Coronary artery (tissue), 2 donors: Measurements from ENCODE around the gene PDAP1.

Source experiments
- DNase-seq: peaks from one replicate; pipeline ENCODE4 v3.0.0-alpha.2; 2017; ENCODE audit warnings: low spot score
- H3K27ac ChIP-seq, 2 donors: fragments of 200-600 bp; sonication (generic); one replicate each; pipeline ENCODE4 v1.5.1; 2016 to 2019
- H3K4me3 ChIP-seq: fragments of 200-600 bp; sonication (generic); 2 replicates; pipeline ENCODE4 v1.5.1; 2016; ENCODE audit warnings: mild to moderate bottlenecking, moderate library complexity
- TF ChIP-seq, protein P1 (sequence below): fragments of 200-600 bp; sonication (generic); IDR thresholded peaks from one replicate; pipeline ENCODE4 v1.5.1; 2019; ENCODE audit warnings: antibody characterized with exemption

The PDAP1 gene

DNA sequence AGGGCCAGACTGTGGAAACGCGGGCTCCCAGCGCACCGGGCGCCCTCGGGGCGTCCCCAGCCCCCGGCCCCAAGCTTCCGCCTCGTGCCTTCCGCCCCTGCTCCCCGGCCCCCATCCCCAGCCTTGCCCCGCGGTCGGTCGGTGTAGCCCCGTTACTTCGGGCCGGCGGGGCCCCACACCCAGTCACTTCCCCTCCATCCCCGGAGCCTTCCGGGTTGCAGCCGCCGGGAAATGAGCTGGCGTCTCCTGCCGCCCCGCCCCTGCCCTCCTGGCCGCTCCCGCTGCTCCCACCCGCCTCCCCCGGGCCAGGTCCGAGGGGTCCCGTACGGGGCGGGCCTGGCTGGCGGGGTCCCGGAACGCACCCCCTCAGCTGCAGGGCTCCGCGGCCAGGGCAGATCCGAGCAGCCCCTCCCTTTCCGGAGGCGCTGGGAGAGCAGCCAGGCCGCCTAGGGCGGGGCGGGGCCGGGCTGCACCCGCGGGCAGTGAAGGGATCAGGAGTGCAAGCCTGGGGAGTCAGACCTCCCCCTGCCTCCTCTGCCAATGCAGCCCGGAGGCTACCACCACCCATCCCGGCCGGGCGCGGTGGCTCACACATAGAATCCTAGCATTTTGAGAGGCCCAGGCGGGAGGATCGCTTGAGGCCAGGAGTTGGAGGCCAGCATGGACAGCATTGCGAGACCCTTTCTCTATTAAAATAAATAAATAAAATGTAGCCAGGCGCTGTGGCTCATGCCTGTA, 33.2 kb downstream of the PDAP1 start:
- peak; percentile 88 for DNase-seq
- TF ChIP-seq, protein P1, sequence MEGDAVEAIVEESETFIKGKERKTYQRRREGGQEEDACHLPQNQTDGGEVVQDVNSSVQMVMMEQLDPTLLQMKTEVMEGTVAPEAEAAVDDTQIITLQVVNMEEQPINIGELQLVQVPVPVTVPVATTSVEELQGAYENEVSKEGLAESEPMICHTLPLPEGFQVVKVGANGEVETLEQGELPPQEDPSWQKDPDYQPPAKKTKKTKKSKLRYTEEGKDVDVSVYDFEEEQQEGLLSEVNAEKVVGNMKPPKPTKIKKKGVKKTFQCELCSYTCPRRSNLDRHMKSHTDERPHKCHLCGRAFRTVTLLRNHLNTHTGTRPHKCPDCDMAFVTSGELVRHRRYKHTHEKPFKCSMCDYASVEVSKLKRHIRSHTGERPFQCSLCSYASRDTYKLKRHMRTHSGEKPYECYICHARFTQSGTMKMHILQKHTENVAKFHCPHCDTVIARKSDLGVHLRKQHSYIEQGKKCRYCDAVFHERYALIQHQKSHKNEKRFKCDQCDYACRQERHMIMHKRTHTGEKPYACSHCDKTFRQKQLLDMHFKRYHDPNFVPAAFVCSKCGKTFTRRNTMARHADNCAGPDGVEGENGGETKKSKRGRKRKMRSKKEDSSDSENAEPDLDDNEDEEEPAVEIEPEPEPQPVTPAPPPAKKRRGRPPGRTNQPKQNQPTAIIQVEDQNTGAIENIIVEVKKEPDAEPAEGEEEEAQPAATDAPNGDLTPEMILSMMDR, result no peak
- H3K4me3 ChIP-seq, result peak overlapping the region; percentile 85
- peak overlapping the region; percentile 64 to 94 for H3K27ac ChIP-seq

DNA sequence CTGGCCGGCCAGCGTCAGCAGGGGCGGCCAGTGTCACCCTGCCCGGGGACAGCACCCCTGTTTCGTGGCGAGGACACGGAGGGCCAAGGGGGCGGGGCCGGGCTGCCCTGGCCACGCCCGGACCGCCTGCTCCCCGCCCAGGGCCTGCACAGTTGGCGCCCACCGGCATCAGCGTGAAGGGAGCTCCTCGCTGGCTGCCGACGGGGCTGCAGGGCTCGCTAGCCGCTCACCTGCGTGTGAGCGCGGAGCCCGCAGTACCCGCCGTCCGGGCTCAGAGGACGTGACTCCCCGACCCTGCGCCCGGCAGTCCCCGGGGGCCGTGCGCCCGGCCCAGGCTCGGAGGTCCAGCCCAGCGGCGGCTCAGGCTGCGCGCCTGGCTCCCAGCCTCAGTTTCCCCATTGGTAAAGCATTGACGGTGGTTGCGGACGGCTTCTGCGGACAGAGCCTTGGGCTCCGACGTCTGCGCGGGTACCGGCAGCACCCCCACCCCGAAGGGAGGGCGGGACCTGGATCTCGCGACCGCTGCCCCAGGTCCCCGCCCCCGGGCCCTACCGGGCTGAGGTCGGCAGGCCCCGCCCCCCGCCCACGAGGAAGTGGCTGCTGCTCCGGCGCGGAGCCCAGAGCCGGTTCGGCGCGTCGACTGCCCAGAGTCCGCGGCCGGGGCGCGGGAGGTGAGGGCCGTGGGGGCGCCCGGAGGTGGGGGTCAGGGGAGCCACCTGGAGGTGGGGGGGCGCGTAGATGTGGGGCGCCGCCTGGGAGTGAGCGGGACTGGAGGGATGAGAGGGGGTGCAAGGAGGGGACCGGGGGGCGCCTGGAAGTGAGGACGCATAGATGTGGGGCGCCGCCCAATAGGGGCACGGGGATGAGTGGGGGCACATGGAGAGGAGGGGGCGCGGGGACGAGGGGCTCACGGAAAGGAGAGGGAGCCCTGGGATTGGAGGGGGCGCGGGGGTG, 34.0 kb downstream of the PDAP1 start, which contains the start of gene ARPC1B:
TSS of gene ARPC1B (plus strand) at position 620 of the 954 bp plus-strand sequence. CDS start 10,985 bp downstream, outside the sequence.
- Histone ChIP-seq H3K27ac (peak within 1 kb of the TSS; percentile 64 to 94), H3K4me3 (peak within 1 kb of the TSS; percentile 85)
- DNase-seq, result peak; percentile 87
- TF ChIP-seq, protein P1, result no peak

DNA sequence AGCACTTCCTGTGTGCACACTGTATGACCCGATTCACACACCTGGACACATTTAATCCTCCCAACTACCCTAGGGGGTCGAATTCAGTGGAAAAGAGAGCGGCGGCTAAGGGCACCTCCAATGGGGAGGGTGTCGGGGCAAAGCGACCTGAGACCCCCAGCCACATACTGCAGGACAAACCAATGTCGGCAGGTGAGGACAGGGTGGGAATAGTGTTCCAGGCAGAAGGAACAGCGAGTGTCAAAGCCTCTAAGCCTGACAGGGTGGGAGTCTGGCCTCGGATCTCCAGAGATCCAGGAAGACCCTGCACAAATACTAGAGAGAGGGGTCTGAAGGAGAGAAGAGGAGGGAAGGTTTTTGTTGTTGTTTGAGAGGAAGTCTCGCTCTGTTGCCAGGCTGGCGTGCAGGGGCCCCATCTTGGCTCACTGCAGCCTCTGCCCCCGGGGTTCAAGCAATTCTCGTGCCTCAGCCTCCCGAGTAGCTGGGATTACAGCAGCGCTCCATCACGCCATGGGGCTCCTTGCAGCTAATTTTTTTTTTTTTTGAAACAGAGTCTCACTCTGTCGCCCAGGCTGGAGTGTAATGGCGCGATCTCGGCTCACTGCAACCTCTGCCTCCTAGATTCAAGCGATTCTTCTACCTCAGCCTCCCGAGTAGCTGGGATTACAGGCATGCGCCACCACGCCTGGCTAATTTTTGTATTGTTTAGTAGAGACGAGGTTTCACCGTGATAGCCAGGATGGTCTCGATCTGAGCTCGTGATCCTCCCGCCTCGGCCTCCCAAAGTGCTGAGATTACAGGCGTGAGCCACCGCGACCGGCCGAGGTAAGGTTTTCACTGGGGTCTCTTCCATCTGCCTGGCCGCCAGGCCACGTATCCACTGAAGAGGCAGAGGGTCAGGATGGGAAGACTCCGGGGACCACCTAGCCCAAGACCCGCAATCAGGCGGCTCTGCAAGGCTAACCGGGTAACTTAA, 35.0 kb downstream of the PDAP1 start:
- TF ChIP-seq, protein P1, result no peak
- Histone ChIP-seq H3K27ac (peak overlapping the region; percentile 64 to 94), H3K4me3 (peak overlapping the region; percentile 85)
- no peak for DNase-seq

DNA sequence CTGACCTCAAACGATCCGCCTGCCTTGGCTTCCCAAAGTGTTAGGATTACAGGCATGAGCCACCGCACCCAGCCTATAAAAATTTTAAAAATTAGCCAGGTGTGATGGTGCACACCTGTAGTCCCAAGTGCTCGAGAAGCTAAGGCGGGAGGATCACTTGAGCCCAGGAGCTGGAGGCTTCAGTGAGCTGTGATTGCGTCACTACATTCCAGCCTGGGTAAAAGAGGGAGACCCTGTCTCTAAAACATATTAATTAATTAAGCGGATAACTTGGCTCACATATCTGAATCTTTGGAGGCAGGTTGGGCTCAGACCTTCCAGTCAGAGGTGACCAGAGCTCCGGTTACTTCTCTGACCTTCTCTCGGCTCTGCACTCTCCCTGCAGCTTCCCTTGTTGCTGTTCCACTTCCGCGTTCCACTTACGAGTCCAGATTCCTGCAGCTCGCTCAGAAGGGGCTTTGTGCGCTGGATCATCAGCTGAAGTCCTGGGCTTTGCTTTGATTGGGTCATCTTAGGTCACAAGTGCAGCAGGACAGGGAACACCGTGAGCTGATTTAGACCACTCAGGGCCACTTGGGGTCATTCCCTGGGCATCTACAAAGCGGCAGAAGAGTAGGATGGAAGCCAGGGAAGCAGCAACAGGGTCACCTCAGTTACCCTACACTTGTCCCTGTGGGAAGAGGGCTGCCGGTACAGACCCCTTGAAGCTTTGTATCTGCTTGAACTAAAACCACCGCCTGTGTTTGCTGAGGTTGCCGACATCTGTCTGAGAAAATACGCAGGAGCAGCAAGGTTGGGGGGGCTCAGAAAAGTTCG, 35.9 kb downstream of the PDAP1 start:
- Histone ChIP-seq H3K27ac (peak overlapping the region in 1 of 2 donors; percentile 67), H3K4me3 (no peak overlapping the region)
- DNase-seq, result no peak
- TF ChIP-seq, protein P1, result no peak

DNA sequence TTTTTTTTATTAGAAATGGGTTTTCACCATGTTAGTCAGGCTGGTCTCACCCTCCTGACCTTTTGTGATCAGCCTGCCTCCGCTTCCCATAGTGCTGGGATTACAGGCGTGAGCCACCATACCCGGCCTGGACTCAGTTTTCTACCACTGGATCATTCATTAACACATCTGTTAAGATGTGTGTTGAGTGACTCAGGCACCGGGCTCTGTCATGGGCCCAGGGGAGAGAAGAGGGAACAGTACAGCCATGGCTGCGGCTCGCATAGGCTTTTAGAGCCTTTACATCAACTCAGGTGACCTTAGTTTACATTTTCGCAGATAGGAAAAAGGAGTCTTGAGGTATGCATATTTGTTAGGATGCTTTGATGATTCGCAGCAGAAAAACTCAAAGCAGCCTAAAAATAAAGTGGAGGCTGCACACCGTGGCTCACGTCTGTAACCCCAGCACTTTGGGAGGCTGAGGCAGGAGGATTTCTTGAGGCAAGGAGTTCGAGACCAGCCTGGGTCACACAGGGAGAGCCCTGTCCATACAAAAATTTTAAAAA, 36.9 kb downstream of the PDAP1 start:
- no peak for DNase-seq
- TF ChIP-seq, protein P1, result no peak
- Histone ChIP-seq H3K27ac (no peak overlapping the region), H3K4me3 (no peak overlapping the region)
